ENCODE data around the gene LBH.

Gene LBH

GRCh38 chr2:30300456-30301221 lies 69.3 kb downstream of the LBH start:
- H3K36me3 Mint-ChIP-seq (ENCODE audit: low read depth), result no peaks in the 10 kb centered on the region
- H3K27me3 Mint-ChIP-seq, result no peaks in the 10 kb centered on the region
- DNase-seq (no peak), ATAC-seq (no peak)
- no peak overlapping the region for H3K4me3 Mint-ChIP-seq
- H3K4me1 Mint-ChIP-seq, result peaks cover 33% of the 10 kb centered on the region
- no peak overlapping the region for H3K27ac Mint-ChIP-seq
- H3K9me3 Mint-ChIP-seq, result peaks cover 5% of the 10 kb centered on the region

GRCh38 chr2:30301551-30301950 lies 70.2 kb downstream of the LBH start:
- no peak for ATAC-seq
- H3K36me3 Mint-ChIP-seq (ENCODE audit: low read depth), result no peaks in the 10 kb centered on the region
- peaks cover 39% of the 10 kb centered on the region for H3K4me1 Mint-ChIP-seq
- peaks cover 8% of the 10 kb centered on the region for H3K9me3 Mint-ChIP-seq
- H3K4me3 Mint-ChIP-seq, result no peak overlapping the region
- H3K27ac Mint-ChIP-seq, result no peak overlapping the region
- H3K27me3 Mint-ChIP-seq, result no peaks in the 10 kb centered on the region
- no peak for DNase-seq

GRCh38 chr2:30302566-30302965 lies 71.2 kb downstream of the LBH start:
- no peak for ATAC-seq
- Mint-ChIP-seq H3K4me3 (no peak overlapping the region), H3K27me3 (no peaks in the 10 kb centered on the region), H3K27ac (no peak overlapping the region), H3K4me1 (peaks cover 42% of the 10 kb centered on the region), H3K9me3 (peaks cover 4% of the 10 kb centered on the region), H3K36me3 (ENCODE audit: low read depth) (no peaks in the 10 kb centered on the region)
- no peak for DNase-seq

GRCh38 chr2:30303095-30303494 lies 71.8 kb downstream of the LBH start:
- no peak for ATAC-seq
- no peak for DNase-seq
- peaks cover 3% of the 10 kb centered on the region for H3K36me3 Mint-ChIP-seq (ENCODE audit: low read depth)
- H3K27me3 Mint-ChIP-seq, result no peaks in the 10 kb centered on the region
- peaks cover 4% of the 10 kb centered on the region for H3K9me3 Mint-ChIP-seq
- H3K4me1 Mint-ChIP-seq, result peaks cover 44% of the 10 kb centered on the region
- peak overlapping the region; percentile 67 for H3K27ac Mint-ChIP-seq
- H3K4me3 Mint-ChIP-seq, result no peak overlapping the region

GRCh38 chr2:30305235-30305634 lies 73.9 kb downstream of the LBH start:
- peaks cover 3% of the 10 kb centered on the region for H3K36me3 Mint-ChIP-seq (ENCODE audit: low read depth)
- H3K27me3 Mint-ChIP-seq, result no peaks in the 10 kb centered on the region
- H3K27ac Mint-ChIP-seq, result no peak overlapping the region
- DNase-seq (no peak), ATAC-seq (peak; percentile 39)
- H3K9me3 Mint-ChIP-seq, result peaks cover 4% of the 10 kb centered on the region
- H3K4me3 Mint-ChIP-seq, result no peak overlapping the region
- peaks cover 47% of the 10 kb centered on the region for H3K4me1 Mint-ChIP-seq

GRCh38 chr2:30306522-30306921 lies 75.2 kb downstream of the LBH start:
- H3K36me3 Mint-ChIP-seq (ENCODE audit: low read depth), result peaks cover 3% of the 10 kb centered on the region
- ATAC-seq, result peak; percentile 37
- peaks cover 4% of the 10 kb centered on the region for H3K9me3 Mint-ChIP-seq
- no peak for DNase-seq
- peak overlapping the region; percentile 67 for H3K27ac Mint-ChIP-seq
- no peak overlapping the region for H3K4me3 Mint-ChIP-seq
- H3K4me1 Mint-ChIP-seq, result peaks cover 56% of the 10 kb centered on the region
- no peaks in the 10 kb centered on the region for H3K27me3 Mint-ChIP-seq

GRCh38 chr2:30308280-30308679 lies 76.9 kb downstream of the LBH start:
- H3K27ac Mint-ChIP-seq, result no peak overlapping the region
- no peaks in the 10 kb centered on the region for H3K27me3 Mint-ChIP-seq
- no peak overlapping the region for H3K4me3 Mint-ChIP-seq
- H3K9me3 Mint-ChIP-seq, result peaks cover 4% of the 10 kb centered on the region
- peaks cover 62% of the 10 kb centered on the region for H3K4me1 Mint-ChIP-seq
- H3K36me3 Mint-ChIP-seq (ENCODE audit: low read depth), result peaks cover 3% of the 10 kb centered on the region
- DNase-seq, result no peak
- no peak for ATAC-seq
